Measurements from ENCODE around the gene ADGRL1.
A peak's percentile ranks its signal among the peaks of the same experiment; 100 is the strongest.
"Not testable (repeated sequence)": the region's sequence is repeated elsewhere in the genome, so short reads cannot be mapped to it uniquely, and the experiment has no call there.

The ADGRL1 gene

DNA sequence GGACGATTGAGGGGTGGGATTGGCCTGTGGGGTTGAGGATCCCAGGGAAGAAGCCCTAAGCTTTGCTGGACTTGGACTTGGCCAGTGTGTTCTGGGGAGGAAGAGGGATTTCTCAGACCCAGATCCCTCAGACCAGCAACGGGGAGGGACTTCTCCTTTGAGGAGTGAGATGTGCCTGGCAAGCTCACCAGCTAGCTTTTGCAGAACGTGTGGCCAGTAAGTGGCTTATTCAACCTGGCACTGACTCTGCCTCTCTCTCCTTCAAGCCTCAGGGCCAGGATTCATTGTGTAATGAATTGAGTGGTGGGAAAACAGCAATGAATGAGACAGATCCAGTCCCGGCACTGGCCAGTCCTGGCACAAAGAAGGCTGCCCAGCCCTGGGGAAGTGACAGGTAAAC is 11.9 kb upstream of the ADGRL1 start:
- DNase-seq: not testable (repeated sequence)

DNA sequence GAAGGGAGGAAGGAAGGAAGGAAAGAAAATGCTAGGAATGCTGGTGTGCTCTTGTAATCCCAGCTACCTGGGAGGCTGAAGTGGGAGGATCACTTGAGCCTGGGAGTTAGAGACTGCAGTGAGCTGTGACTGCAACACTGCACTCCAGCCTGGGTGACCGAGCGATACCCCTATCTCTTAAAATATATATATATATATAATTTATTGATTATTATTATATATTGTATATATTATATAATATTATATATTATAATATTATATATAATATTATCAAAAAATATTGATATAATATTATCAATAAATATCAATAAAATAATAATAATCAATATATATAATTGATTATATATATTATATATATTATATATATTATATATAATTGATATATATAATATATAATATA is 8.6 kb upstream of the ADGRL1 start:
- DNase-seq: no peak

DNA sequence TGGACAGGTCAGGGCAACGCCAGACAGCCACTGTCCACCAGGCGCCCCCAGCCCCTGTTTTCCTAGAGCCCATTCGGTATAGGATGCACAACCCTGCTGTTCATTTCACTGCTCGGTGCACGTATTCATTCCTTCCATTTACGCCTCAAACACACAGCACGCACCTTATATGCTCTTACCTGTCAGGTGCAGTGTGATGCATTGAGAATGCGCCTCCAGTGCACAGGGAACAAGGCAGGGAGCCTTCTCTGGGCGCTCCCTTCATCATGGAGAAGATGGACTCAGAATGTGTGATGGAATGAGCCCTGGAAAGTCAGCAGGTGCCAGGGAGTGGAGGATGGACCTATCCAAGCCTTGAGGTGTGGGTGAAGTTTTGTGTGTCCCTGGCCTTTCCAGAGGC is 4.2 kb upstream of the ADGRL1 start:
- not testable (repeated sequence) for DNase-seq

DNA sequence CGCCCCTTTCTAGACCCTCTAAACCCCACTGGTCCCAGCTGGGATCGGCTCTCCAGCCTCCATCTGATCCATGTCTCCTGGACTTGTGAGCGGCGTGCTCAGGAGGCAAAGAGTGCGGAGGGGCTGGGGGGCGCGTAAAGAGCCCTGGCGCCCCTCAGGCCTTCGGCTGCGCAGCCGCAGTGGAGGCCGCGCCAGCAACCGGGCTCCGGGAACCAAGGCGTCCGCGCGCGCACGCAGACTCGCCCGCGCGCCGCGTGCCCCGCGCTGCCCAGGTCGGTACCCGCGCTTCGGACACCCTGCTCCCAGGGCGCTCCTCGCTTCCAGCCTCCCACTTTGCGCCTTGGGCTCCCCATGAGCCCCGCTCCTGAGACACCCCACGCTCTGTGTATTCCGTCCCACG is 3.4 kb upstream of the ADGRL1 start:
- not testable (repeated sequence) for DNase-seq

DNA sequence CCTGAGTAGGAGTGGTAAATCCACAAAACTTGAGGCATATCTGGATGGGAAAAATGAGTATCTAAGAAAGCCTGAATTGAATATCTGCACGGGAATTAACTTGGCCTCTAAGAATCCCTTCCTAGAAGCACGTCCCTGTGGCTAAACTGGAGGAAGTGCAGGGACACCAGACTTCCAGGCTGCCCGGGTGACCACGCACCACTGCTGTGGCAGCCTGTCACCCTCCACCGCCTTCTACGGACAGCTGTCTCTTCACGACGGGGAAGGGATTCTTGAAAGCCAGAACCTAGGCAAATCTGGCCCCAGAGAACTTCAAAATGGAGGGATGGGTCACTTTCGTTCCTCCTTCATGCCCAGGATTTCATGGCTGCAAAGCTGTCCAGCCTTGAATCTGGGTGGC is 2.5 kb upstream of the ADGRL1 start:
- not testable (repeated sequence) for DNase-seq

DNA sequence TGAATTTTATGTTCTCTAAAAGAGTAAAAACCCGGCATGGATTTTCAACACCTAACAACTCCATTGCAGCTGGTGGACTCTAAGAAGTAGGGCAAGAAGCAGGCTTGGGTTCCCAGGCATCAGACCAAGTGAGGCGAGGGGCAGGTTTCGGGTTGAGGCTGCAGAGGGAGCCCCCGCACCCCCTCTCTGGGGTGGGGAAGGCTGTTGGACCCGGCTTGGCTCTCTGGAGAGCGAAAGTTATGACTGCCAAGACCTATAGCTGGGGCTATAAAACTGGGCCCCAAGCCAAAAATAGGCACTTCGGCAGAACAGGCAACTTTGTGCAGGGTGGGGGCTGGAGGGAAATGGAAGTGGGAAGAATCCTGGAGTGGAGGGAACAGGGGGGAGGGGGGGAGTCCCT is 1.8 kb upstream of the ADGRL1 start:
- DNase-seq: not testable (repeated sequence)

DNA sequence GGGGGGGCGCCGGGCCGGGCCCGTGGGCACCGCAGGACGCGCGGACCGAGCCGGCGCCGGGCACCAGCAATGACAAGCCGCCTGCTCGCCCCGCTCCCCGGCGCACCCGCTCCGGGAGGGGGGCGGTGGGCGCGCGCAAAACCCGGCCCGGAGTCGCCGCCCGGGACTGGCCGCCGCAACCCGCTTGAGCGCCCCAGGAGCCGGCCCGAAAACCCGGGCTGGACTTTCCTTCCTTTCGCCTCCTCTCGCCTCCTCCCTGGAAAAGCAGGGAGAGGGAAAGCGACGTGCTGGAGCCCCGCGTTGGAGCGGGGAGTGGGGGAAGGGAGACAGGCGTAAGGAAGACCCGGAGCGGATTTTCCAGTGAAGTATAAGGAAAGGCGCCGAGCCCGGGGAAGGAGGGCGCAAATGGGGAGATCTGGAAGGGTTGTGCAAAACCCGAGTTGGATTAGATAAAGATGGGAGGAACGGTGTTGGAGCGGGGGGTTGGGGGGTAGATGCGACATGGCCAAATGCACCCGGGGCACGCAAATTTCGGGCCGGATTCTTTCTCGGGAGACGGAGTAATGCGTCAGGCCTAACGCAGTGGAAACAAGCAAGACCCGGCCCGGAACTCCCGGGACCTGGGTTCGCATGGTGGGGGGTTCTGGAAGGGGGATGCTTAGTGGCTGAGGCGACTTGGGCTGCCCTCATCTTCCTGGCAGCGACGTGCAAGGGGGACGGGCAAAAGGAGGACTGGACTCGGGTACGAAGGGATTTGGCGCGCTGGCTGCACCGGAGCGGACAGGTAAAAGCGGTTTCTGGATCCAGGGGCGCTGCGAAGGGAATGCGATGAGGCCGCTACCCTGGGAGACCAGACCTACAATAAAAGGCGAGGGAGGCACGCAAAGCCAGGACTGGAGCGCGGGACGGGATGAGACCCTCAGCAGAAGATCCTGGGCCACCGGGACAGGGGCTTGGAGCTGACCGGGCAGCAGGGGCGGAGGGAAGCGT is 1.1 kb upstream of the ADGRL1 start:
- DNase-seq: peak; percentile 89

DNA sequence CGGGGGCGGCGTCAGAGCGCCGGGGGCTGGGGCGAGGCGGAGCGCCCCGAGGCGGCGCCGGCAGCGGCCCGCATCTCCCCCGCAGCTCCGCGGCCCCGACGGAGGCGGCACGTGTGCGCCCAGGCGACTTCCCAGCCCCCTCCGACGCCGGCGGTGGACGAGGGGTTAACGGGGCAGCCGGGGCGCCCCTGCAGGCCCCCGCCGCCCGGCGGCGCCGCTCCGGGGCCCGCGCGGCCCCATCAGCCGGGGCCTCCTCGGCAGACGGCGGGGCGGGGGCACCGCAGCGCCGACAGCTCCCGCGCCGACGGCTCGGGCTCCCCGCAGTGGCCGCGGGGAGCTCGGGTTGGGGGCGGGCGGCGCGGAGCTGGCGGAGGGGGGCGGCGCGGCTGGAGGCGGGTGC is 339 bp upstream of the ADGRL1 start:
- DNase-seq: peak; percentile 18

DNA sequence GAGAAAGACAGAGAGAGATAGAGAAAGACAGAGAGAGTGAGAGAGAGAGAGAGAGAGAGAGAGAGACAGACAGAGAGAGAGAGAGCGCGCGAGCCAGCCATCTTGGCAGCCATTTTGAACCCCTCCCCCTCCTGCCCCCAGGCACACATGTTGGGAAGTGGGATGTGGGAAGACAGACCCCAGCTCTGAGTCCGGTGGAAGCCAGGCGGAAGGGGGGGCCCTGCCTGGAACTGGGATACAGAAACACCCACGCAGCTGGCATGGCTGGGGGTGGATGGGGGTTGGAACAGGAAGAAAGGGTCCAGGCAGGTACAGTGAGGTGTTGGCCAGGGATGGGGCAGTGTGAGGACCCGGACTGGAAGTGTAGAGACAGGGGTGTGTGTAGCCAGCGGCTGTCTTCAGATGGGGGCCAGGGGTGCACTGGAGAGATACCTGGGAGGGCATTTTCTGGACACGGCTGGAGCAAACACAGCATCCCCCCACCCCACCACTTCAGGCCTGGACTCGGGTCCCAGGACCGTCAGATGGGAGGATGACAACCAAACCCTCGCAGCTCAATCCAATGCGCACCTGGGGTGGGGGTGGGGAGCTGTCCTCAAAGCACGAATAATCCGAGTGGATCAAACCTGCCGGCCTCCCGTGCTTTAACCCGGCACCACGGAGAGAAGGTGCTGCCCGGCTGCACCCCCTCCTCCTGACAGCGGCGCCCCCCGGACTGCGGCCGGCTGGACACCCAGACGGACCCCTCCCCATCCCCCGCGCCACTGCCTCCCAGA is 1.1 kb downstream of the ADGRL1 start:
- not testable (repeated sequence) for DNase-seq

DNA sequence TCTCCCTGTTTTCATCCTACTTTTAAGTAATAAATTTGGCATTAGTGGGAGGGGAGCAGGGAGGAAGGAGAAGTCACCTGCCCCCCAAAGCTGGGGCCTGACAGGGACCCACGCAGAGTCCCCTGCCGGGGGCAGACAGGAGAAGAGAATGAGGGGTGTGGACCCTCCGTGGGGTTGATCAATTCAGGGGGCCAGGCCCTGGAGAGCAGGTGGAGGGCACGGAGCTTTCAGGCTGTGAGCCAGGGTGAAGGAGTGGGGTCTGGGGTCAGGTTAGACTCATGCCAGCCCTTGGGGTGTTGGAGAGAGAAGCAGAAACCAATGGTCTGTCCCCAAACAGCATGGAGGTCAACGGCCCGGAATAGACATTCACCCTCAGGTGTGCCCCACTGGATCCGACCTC is 1.8 kb downstream of the ADGRL1 start:
- not testable (repeated sequence) for DNase-seq

DNA sequence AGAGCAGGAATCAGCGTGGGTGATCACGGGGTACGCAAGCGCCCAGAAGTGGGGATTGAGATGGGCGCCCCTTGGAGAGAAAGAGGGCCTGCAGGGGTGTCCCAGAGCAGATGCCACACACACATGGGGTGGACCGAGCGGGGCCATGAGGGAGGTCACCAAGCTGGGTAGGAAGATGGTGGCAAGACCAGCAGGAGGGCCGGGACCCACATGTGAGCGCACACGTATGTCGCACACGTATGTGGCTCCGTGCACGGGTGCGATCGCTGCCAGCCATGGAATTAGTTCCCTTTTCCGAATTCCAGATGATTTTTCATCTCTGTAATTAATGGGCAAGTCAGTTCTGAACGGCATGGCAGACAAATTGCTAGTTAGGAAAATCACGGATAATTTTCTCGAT is 2.2 kb downstream of the ADGRL1 start:
- not testable (repeated sequence) for DNase-seq

DNA sequence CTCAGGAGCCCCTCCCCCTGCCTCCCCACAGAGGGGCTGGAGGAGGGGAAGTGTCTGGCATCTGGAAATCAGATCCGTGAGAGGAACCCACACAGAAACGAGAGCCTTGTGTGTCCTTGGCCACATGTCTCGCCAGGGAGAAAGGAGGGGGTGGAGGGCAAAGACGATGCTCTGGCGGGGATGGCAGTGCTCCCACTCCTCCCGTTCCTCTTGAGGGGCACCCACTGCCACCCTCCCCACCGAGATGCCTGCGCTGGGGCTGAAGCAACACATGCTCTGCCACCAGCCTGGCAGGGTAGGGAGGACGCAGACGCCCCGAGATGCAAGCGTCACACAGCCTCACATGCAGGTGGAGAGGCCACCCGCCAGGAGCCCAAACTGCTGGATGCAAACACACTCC is 2.8 kb downstream of the ADGRL1 start:
- DNase-seq: no peak

DNA sequence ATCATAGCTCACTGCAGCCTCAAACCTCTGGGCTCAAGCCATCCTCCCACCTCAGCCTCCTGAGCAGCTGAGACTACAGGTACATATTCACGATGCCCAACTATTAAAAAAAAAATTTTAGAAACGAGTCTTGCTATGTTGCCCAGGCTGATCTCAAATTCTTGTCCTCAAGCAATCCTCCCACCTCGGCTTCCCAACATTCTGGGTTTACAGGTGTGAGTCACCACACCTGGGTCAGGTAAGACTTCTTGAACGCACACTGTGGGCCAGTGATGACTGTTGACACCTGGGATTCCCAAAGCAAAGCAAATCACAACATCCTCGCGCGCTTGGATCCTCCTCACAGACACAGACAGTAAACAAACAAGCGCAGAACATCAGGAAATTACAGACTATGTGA is 4.5 kb downstream of the ADGRL1 start:
- DNase-seq: not testable (repeated sequence)

DNA sequence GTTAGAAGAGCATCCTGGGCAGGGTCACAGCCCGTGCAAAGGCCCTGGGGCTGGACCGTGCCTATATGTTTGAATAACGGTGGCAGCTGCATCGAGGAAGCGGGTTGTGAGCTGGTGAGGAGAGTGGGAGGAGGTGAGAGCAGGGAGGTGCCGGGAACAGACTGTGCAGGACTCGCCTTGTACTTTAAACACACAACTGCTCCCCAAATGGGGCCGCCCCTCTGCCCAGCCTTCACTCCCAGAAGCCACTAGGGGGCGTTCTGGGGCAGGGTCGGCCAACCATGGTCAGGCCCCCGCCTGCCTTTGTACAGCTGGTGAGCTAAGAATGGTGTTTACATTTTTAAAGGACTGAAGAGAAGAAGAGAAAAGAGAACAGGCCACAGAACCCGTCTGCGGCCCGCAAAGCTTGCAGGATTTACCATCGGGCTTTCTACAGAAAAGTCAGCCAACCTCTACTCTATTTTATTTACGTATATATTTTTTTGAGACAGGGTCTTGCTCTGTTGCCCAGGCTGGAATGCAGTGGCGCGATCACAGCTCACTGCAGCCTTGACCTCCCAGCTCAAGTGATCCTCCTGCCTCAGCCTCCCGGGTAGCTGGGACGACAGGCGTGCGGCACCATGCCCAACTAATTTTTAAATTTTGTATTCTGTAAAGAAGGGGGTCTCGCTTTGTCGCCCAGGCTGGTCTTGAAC is 5.7 kb downstream of the ADGRL1 start:
- DNase-seq: peak; percentile 66

DNA sequence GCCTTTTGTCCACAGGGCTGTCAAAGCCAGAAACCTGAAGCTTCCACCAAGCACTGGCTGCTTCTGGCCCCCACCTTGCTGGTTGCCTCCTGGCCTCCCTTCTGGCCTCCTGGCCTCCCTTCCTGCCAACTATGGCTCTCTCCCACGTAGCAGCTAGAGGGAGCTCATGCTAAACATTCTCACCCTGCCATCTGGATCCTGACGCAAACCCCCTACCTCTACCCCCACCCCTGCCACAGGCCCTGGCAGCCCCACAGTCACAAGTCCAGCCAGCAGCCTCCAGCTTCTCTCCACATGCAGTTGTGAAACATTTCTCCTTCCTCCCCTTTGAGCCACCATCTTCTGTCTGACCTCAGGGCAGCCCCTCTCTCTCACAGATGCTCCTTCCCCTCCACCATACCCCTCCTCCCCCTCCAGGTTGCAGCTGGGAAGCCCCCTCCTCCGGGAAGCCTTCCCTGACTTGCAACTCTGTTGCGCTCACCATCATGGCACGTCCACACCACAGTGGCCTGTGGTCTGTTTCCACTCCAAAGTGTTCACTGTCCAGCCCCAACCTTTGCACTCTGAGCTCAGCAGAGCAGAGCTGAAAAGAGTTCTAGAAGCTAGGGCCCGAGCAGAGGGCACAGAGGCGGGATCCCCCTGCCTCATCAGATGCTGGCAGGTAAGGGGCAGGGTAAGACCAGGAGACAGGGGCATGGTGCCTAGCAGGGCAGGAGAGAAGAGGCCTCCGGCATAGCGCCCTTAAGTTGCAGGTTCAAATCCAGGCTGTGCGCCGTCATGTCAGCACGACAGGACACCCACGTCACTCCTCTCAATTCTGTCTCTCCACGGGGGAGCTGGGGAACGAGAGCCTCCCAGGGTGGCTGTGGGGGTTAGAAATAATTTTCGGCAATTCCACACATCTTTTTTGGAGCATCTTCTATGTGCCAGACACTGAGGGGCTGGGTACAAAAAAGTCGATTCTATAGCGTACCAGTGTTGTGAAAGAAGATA is 7.3 kb downstream of the ADGRL1 start:
- DNase-seq: no peak

DNA sequence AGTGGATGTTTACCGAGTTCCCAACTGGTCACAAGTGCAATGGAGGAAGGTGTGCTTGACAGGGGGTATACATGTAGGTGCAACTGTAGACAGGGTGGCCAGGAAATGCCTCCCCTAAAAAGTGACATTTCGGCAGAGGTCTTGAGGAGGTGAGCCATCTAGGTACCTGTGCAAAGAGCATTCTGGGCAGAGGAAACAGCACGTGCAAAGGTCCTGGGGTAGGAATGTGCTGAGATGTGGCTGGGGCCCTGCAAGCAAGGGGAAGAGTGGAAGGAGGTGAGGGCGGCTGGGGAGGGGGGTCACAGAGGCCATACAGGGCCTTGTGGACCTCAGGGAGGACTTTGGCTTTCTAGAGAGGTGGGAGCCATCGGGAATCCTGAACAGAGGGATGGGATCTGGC is 8.1 kb downstream of the ADGRL1 start:
- no peak for DNase-seq

DNA sequence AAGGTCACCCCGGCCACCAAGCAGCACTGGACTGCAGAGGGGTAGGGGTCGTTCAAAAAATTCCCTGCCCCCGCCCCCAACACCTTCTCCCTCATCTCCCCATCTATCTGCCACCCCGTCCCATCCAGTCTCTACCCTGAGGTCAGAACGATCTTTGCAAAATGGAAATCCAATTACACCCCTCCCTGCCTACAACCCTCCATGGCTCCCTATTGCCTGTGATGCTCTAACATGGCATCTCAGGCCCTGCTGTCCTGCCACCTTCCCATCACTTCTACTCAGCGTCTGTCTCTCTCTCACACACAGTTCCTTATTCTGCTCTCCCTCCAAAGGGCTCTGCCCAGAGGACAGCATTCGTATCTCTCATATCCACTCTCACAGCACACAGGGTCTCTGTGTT is 8.7 kb downstream of the ADGRL1 start:
- DNase-seq: not testable (repeated sequence)

DNA sequence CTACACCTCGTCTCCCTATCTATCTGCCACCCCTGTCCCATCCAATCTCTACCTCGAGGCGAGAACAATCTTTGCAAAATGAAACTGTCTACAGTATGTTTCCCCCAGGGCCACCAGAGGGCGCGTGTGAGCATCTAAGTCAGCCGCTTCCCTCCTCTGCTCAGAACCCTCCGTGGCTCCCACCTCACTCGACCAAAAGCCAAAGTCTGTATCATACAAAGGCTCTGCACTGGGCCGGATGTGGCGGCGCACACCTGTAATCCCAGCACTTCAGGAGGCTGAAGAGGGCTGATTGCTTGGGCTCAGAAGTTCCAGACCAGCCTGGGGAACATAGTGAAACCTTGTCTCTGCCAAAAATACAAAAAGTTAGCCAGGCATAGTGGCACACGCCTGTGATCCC is 9.9 kb downstream of the ADGRL1 start:
- DNase-seq: peak; percentile 86

DNA sequence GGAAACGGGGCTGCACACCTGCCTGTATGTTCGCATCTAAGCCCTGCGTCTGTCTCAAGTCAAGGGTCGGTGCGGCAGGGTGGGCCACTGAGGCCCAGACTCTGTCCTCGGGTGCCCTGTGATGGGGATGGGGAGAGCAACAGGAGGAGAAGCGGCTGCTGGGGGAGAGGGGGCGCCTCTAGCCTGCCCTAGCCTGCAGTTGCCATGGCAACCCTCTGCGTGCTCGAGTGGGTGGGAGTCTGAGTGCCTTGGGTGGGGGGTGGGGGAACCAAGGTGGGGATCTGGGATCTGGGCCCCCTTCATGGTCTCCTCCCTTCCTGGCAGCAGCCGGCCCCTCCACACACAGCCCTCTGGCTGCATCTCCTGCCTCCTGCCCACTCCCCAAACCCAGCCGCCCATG is 10.8 kb downstream of the ADGRL1 start:
- DNase-seq: not testable (repeated sequence)

DNA sequence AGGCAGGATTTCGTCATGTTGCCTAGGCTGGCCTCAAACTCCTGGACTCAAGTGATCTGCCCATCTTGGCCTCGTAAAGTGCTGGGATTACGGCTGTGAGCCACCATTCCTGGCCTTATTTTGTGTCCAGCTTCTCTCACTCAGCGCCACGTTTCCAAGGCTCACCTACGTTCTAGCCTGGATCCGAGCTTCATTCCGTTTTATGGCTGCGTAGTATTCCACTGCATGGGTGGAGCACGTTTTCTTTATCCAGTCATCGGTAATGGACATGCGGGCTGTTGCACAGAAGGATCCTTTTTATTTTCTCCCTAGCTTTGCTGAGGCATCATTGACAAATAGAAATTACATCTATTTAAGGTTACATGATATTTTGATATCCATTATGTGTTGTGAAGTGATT is 16.6 kb downstream of the ADGRL1 start:
- no peak for DNase-seq

DNA sequence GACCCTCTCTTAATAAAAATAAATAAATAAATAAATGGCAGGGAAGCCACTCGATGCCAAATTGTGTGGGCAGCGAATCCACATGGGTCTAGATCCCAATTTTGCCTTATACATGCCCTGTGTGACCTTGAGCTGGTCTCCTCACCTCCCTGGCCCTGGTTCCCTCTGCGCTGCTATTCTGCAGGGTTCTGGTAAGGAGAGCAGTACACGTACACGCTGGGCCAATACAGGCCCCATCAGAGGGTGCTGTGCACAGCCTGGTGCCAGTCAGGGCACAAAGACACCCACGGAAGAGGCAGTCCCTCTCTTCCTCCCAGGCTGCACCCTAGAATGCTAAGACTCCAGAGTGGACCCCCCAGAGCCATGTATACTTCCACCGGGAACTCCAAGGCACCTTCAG is 17.9 kb downstream of the ADGRL1 start:
- DNase-seq: not testable (repeated sequence)

DNA sequence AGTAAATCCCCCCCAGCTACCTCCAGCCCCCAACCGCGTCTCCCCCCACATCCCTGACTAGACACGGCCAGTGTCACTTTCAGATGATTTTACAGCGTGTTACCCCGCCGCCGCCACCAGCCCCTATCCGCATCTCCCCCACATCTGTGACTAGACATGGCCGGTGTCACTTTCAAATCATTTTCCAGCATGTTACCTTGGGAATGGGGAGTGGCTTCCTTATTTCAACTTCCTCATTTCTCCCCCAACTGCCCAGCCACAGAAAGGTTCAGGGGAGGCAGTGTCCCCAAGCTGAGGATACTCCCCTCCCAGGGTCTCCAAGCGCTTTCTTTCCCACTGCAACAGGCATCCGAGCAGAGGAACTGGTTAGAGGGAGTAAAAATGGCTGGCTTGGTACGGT is 18.4 kb downstream of the ADGRL1 start:
- DNase-seq: no peak
